Measurements from ENCODE around the gene CNR2. TPM values are rescaled to one million over a fixed set of nuclear protein-coding genes. Genes with fewer than 3 reads are reported as not detected.

The CNR2 gene
- total RNA-seq, 1 donor from 2014 or later, result not detected

- no peaks in the 10 kb centered on the region for H3K36me3 Mint-ChIP-seq
- H3K27me3 Mint-ChIP-seq (ENCODE audit: low read depth), result no peaks in the 10 kb centered on the region
Observed at GRCh38 chr1:23911921-23912320, 1.2 kb downstream of the CNR2 start.

GRCh38 chr1:23910553-23911246, 2.5 kb downstream of the CNR2 start:
- DNase-seq (ENCODE audit: low spot score in 2 of 2, unreplicated experiment in 2 of 2), result no peak
- Mint-ChIP-seq H3K36me3 (no peaks in the 10 kb centered on the region), H3K4me3 (no peak overlapping the region), H3K9me3 (no peaks in the 10 kb centered on the region), H3K4me1 (peaks cover 5% of the 10 kb centered on the region), H3K27me3 (ENCODE audit: low read depth) (peaks cover 5% of the 10 kb centered on the region), H3K27ac (no peak overlapping the region)
- TF ChIP-seq CTCF (IDR thresholded peaks at IDR 0.05; ENCODE audit: unreplicated experiment), result no peak

More at GRCh38 chr1:23911921-23912320, 1.2 kb downstream of the CNR2 start:
- Mint-ChIP-seq H3K9me3 (no peaks in the 10 kb centered on the region), H3K4me3 (no peak overlapping the region), H3K4me1 (peaks cover 6% of the 10 kb centered on the region), H3K27ac (no peak overlapping the region)
- no peak for TF ChIP-seq CTCF (IDR thresholded peaks at IDR 0.05; ENCODE audit: unreplicated experiment)
- no peak for DNase-seq (ENCODE audit: low spot score in 2 of 2, unreplicated experiment in 2 of 2)

- H3K36me3 Mint-ChIP-seq, result no peaks in the 10 kb centered on the region
Observed at GRCh38 chr1:23910144-23910543, 3.0 kb downstream of the CNR2 start.

GRCh38 chr1:23909412-23909811, 3.8 kb downstream of the CNR2 start:
- H3K36me3 Mint-ChIP-seq, result no peaks in the 10 kb centered on the region
- no peak for DNase-seq (ENCODE audit: low spot score in 2 of 2, unreplicated experiment in 2 of 2)
- no peak overlapping the region for H3K4me3 Mint-ChIP-seq
- peaks cover 5% of the 10 kb centered on the region for H3K4me1 Mint-ChIP-seq
- TF ChIP-seq CTCF (IDR thresholded peaks at IDR 0.05; ENCODE audit: unreplicated experiment), result no peak
- H3K27ac Mint-ChIP-seq, result no peak overlapping the region
- H3K27me3 Mint-ChIP-seq (ENCODE audit: low read depth), result peaks cover 18% of the 10 kb centered on the region
- H3K9me3 Mint-ChIP-seq, result no peaks in the 10 kb centered on the region

More at GRCh38 chr1:23910144-23910543, 3.0 kb downstream of the CNR2 start:
- Mint-ChIP-seq H3K27ac (no peak overlapping the region), H3K9me3 (no peaks in the 10 kb centered on the region), H3K4me1 (peaks cover 5% of the 10 kb centered on the region), H3K4me3 (no peak overlapping the region), H3K27me3 (ENCODE audit: low read depth) (peaks cover 10% of the 10 kb centered on the region)
- no peak for DNase-seq (ENCODE audit: low spot score in 2 of 2, unreplicated experiment in 2 of 2)
- no peak for TF ChIP-seq CTCF (IDR thresholded peaks at IDR 0.05; ENCODE audit: unreplicated experiment)

GRCh38 chr1:23908453-23909341, 4.5 kb downstream of the CNR2 start:
- Mint-ChIP-seq H3K9me3 (no peaks in the 10 kb centered on the region), H3K27me3 (ENCODE audit: low read depth) (peaks cover 25% of the 10 kb centered on the region), H3K4me3 (no peak overlapping the region), H3K27ac (no peak overlapping the region), H3K4me1 (peaks cover 5% of the 10 kb centered on the region), H3K36me3 (no peaks in the 10 kb centered on the region)
- no peak for TF ChIP-seq CTCF (IDR thresholded peaks at IDR 0.05; ENCODE audit: unreplicated experiment)
- DNase-seq (ENCODE audit: low spot score in 2 of 2, unreplicated experiment in 2 of 2), result no peak
